Large intestine (tissue), 3 donors: ENCODE data around the gene FANCI. TPM values are rescaled to one million over a fixed set of nuclear protein-coding genes. Genes with fewer than 3 reads are reported as not detected.

Source experiments
- DNase-seq, 2 donors: peaks; one replicate each; pipeline versions ENCODE4 v3.0.0 to v3.0.0-alpha.2; 2013
- H3K27ac ChIP-seq: one replicate; pipeline ENCODE4 v1.5.1; 2013; ENCODE audit warnings: low read length
- H3K27me3 ChIP-seq: 2 replicates; pipeline ENCODE4 v1.6.1; 2013; ENCODE audit warnings: low read length; ENCODE audit not compliant: control insufficient read depth, insufficient read depth
- H3K36me3 ChIP-seq: 2 replicates; pipeline ENCODE4 v1.6.1; 2013; ENCODE audit warnings: low read length; ENCODE audit not compliant: control insufficient read depth, insufficient read depth
- H3K4me1 ChIP-seq: one replicate; pipeline ENCODE4 v1.6.1; 2013; ENCODE audit warnings: low read length; ENCODE audit not compliant: control insufficient read depth, insufficient read depth
- H3K4me3 ChIP-seq: one replicate; pipeline ENCODE4 v1.5.1; 2013; ENCODE audit warnings: low read length
- H3K9me3 ChIP-seq: one replicate; pipeline ENCODE4 v1.6.1; 2013; ENCODE audit warnings: mild to moderate bottlenecking, low read depth, low read length, moderate library complexity; ENCODE audit not compliant: control insufficient read depth
- WGBS: methylation state at CpG from one replicate; pipeline ENCODE4 v1.1.5; 2013; ENCODE audit warnings: low lambda C conversion rate; ENCODE audit not compliant: insufficient coverage; 5-methylcytosine and 5-hydroxymethylcytosine counted together
- polyA plus RNA-seq: library from polyadenylated mRNA; unstranded; fragments of 120-200 nt; gene quantifications from one replicate; pipeline ENCODE4 v1.2.1, GENCODE V29; 2013

Gene FANCI
- polyA plus RNA-seq, 1 donor, result 20.3 TPM

DNA sequence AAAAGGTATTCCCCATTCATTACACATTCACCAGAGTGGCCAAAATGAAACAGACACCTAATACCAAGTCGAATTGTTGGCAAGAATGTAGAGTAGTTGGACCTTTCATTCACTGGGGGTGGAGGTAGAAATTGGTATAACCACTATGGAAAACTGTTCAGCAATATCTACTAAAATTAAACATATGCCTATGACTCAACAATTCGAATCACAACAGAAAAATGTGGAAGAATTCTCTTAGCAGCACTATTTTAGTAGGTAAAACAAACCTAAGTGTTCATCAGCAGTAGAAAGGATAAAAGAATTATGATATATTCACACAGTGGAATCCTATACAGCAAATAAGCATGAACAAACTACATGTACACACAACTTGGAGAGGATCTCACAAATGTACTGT is 60.2 kb downstream of the FANCI start:
- DNase-seq, result no peak
- Histone ChIP-seq H3K27me3 (no peaks in the 10 kb centered on the region), H3K36me3 (peaks cover 24% of the 10 kb centered on the region), H3K4me1 (no peaks in the 10 kb centered on the region), H3K9me3 (no peaks in the 10 kb centered on the region), H3K4me3 (no peak overlapping the region), H3K27ac (no peak overlapping the region)
- 80% methylated on average over 1 of the region's 2 CpGs for WGBS

DNA sequence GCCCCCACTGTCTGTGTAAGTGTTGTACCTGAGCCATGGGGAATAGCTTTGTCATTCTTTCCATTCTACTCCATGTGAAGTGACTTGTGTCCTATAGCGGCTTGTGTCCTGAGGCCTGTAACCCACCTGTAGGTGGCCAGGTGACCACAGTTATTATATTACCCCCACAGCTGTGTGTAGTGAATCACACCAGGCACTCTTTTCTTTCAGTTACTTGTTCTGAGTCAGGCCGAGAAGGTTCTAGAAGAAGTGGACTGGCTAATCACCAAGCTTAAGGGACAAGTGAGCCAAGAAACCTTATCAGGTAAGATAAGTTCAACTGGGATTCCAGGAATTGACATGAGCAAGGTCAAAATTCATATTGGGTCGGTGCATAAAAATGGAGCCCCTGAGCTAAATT is 61.6 kb downstream of the FANCI start:
- 71% methylated on average over 1 of the region's 3 CpGs for WGBS
- no peak overlapping the region for H3K4me3 ChIP-seq
- H3K9me3 ChIP-seq, result no peaks in the 10 kb centered on the region
- no peaks in the 10 kb centered on the region for H3K27me3 ChIP-seq
- no peaks in the 10 kb centered on the region for H3K4me1 ChIP-seq
- no peak overlapping the region for H3K27ac ChIP-seq
- peaks cover 27% of the 10 kb centered on the region for H3K36me3 ChIP-seq
- no peak for DNase-seq

DNA sequence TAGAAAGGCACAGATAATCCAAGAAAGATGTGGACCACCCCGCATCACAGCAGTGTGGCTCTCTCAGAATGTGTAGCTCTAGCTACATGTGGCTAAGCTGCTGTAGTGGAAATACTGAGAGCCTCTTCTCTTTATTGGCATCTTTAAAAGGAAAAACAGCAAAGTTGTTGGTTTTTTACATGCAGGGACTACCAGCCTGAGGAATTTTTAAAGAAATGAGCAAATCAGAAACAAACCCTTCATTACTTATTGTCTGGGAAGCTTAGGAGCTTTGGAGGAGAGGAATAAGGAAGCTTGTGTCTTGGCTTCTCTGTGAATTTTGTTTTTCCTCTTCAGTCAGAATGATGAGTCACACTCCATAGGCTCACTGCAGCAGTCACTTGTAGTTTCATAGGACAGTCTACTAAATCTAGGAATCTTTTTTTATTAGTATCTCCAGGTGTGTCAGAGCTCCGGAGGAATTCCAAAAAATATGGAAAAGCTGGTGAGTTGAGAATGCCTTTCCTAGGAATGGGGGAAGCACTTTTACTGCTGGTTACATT is 63.3 kb downstream of the FANCI start:
- H3K4me1 ChIP-seq, result no peaks in the 10 kb centered on the region
- no peak for DNase-seq
- H3K9me3 ChIP-seq, result no peaks in the 10 kb centered on the region
- no peak overlapping the region for H3K4me3 ChIP-seq
- H3K27ac ChIP-seq, result no peak overlapping the region
- no peaks in the 10 kb centered on the region for H3K27me3 ChIP-seq
- no CpG with 5 or more reads among the region's 2 CpGs for WGBS
- peaks cover 24% of the 10 kb centered on the region for H3K36me3 ChIP-seq

DNA sequence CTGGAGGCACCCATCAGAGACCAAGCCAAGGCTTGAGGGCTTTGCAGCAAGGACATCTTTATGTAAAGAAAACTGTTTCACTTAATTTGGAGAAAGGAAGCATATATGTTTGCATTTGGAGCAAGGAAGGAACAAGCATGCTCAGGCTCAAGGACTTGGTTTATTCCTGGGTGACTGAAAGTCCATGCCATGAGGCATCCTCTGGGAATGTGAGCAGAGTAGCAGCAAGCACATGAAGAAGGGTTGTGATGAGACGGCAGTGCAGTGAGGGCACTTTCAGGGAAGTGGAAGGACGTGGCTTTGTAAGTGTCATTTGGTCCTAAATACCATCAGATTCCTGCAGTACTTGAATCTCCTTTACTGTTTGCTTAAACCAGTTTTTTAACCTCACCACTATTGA is 64.0 kb downstream of the FANCI start:
- Histone ChIP-seq H3K4me3 (no peak overlapping the region), H3K9me3 (no peaks in the 10 kb centered on the region), H3K36me3 (peaks cover 23% of the 10 kb centered on the region), H3K27ac (no peak overlapping the region), H3K4me1 (no peaks in the 10 kb centered on the region), H3K27me3 (no peaks in the 10 kb centered on the region)
- WGBS, result no CpG with 5 or more reads among the region's 2 CpGs
- no peak for DNase-seq

DNA sequence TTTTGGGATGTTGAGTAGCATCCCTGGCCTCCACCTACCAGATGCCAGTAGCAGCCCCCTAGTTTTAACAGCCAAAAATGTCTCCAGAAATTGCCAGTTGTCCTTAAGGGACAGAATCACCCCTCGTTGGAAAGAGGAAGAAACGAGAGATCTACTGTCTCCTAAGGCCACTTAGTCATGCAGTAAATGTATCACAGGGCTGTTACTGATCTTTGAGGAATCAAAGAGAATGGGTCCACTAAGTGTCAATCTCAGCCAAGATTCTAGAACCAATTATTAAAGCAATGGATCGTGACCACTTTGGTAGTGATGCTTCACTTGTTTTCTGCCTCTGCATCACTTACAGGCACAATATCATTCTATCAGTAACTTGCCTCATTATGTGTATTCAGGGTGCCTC is 64.5 kb downstream of the FANCI start:
- no CpG with 5 or more reads among the region's 3 CpGs for WGBS
- Histone ChIP-seq H3K4me1 (no peaks in the 10 kb centered on the region), H3K27me3 (no peaks in the 10 kb centered on the region)

DNA sequence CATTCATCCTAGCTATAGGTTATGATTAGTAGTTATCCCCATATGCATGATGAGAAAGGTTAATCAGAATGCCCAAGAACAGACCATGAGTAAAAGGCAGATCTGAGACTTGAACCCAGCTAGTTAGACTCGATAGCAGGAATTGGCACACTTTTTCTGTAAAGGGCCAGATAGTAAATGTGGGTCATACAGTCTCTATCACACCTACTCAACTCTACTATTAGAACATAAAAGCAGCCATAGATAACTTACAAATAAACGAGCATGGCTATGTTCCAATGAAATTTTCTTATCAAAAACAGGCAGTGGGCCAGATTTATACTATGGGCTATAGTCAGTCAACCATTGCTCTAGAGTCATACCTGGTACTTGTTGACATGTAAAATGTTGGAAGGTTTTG is 66.2 kb downstream of the FANCI start:
- H3K27ac ChIP-seq, result no peak overlapping the region
- H3K4me3 ChIP-seq, result no peak overlapping the region
- no CpG with 5 or more reads among the region's 2 CpGs for WGBS
- no peaks in the 10 kb centered on the region for H3K27me3 ChIP-seq
- no peaks in the 10 kb centered on the region for H3K9me3 ChIP-seq
- H3K36me3 ChIP-seq, result peaks cover 28% of the 10 kb centered on the region
- DNase-seq, result no peak
- no peaks in the 10 kb centered on the region for H3K4me1 ChIP-seq

More for the DNA sequence above, 64.5 kb downstream of the FANCI start:
- H3K9me3 ChIP-seq, result no peaks in the 10 kb centered on the region
- H3K27ac ChIP-seq, result no peak overlapping the region
- no peak overlapping the region for H3K4me3 ChIP-seq
- DNase-seq, result no peak
- H3K36me3 ChIP-seq, result peaks cover 26% of the 10 kb centered on the region

DNA sequence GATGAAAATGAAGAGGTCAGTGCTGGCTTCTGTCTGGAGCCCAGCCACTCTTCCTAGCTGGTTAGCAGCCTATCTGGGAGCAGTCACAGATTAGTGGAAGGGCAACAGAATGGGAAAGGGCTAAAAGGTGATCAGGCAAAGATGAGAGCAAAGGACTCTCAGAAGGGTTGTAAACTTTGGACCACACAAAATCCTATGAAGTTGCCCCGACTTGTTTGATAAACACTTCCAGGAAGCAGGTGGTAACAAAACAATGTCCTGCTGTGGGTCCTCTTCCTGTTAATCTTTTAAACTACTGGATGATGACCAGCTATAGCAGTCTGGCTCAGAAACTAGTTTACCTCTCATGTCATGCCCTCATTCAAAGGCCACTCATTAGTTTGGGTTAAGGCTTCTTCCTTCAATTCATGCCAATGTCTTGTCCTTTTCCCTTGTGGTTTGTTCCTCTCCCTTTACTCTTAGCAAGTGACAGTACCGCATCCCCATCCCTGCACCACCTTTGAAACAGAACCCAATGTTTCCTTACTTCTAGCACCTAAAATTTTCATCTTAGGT is 71.7 kb downstream of the FANCI start:
- no peak overlapping the region for H3K27ac ChIP-seq
- peaks cover 60% of the 10 kb centered on the region for H3K36me3 ChIP-seq
- H3K4me1 ChIP-seq, result no peaks in the 10 kb centered on the region
- DNase-seq, result no peak
- no peak overlapping the region for H3K4me3 ChIP-seq
- H3K27me3 ChIP-seq, result no peaks in the 10 kb centered on the region
- 100% methylated on average over 1 of the region's 2 CpGs for WGBS
- no peaks in the 10 kb centered on the region for H3K9me3 ChIP-seq

DNA sequence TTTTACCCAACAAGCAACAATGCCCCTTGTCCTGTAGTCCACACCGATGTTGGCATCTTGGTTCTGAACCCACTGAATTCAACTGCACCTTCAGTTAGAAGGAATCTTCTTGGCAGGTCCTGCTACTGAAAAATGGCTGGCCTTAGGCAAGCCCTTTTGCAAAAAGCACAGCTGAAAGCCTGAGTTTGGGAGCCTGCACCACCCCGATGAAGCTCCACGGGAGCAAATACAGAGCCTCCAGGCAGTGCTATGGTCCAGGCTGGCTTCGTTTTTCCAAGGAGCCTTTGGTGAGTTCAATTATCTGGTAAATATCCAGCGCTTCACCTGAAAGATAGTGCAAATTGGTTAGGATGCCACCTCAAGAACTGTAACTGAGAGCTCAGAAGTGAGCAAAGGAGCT is 72.7 kb downstream of the FANCI start:
- no peak for DNase-seq
- H3K27me3 ChIP-seq, result no peaks in the 10 kb centered on the region
- no peak overlapping the region for H3K4me3 ChIP-seq
- no peak overlapping the region for H3K27ac ChIP-seq
- H3K4me1 ChIP-seq, result no peaks in the 10 kb centered on the region
- no CpG with 5 or more reads among the region's 5 CpGs for WGBS
- no peaks in the 10 kb centered on the region for H3K9me3 ChIP-seq
- peaks cover 70% of the 10 kb centered on the region for H3K36me3 ChIP-seq

DNA sequence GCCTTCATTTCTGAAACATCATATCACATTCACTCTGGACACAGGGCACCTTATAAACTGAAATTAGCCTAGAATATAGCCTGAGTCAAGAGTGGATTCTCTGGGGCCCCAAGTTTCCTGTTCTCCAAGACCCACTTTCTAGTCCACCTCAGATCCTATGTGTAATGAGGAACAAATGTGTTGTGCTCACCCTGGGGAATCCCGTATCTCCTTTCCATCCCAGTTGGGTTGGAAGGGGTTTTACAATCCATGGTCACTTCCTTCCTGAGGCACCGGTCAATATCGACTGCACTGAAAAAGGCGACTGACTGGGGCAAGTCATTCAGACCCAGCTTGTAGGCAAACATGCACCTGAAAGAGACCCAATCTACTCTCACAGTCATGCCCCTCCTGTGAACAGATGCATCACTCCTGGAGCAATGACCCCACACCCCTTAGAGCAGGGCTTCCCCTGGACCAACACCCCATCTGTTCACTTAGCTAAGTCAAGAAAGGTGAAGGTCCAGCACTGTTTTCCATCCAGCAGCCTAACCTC is 73.5 kb downstream of the FANCI start:
- H3K27ac ChIP-seq, result no peak overlapping the region
- H3K9me3 ChIP-seq, result no peaks in the 10 kb centered on the region
- H3K4me3 ChIP-seq, result no peak overlapping the region
- H3K4me1 ChIP-seq, result no peaks in the 10 kb centered on the region
- DNase-seq, result no peak
- peaks cover 78% of the 10 kb centered on the region for H3K36me3 ChIP-seq
- no CpG with 5 or more reads among the region's 4 CpGs for WGBS
- H3K27me3 ChIP-seq, result no peaks in the 10 kb centered on the region

DNA sequence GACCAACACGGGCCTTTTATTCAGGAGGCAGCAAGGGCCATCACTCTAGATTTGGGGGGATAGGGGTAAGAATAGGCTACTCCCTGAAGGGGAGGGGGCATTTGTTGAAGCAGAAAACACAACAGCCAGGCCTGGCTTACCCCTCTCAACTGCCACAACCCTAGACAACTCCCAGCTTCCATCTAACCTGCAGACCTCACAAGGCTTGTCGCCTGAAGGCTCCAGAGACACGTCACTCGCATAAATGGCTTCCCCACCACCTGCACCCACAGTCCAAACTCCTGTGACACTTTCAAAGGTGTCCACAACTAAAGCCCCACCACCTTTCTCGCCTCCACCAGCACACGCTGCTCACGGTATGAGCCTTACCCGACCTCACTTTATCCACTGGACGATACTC is 75.9 kb downstream of the FANCI start:
- no peak for DNase-seq
- no peak overlapping the region for H3K4me3 ChIP-seq
- no CpG with 5 or more reads among the region's 9 CpGs for WGBS
- H3K9me3 ChIP-seq, result no peaks in the 10 kb centered on the region
- H3K4me1 ChIP-seq, result no peaks in the 10 kb centered on the region
- no peaks in the 10 kb centered on the region for H3K27me3 ChIP-seq
- H3K27ac ChIP-seq, result no peak overlapping the region
- H3K36me3 ChIP-seq, result peaks cover 97% of the 10 kb centered on the region

DNA sequence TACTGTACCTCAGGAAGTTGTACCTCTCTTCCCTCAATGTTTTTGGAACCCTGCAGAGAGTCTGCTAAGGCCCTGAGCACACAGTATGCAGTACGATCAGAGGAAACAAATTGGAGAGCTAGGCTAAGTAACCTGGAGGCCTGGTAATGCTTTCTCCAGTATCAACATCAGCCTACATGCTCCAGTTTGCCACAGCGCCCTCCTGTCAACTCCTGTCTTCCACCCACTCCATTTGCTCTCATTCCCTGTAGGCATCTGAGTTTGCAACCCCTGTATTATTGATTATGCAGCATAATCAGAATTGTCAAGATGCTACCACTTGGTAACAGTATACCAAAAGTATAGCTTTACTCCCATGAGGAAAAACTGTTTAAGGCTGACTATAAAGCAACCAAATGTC is 76.4 kb downstream of the FANCI start:
- Histone ChIP-seq H3K36me3 (peaks cover 97% of the 10 kb centered on the region), H3K4me1 (no peaks in the 10 kb centered on the region)
- WGBS, result no CpG with 5 or more reads among the region's 2 CpGs

More for the DNA sequence above, 76.4 kb downstream of the FANCI start:
- Histone ChIP-seq H3K27me3 (no peaks in the 10 kb centered on the region), H3K27ac (no peak overlapping the region), H3K4me3 (no peak overlapping the region), H3K9me3 (no peaks in the 10 kb centered on the region)
- no peak for DNase-seq
